Muscle of leg (tissue), 11 donors: Measurements from ENCODE around the gene MAGI2. TPM values are rescaled to one million over a fixed set of nuclear protein-coding genes. Genes with fewer than 3 reads are reported as not detected.
A peak's percentile ranks its signal among the peaks of the same experiment; 100 is the strongest.

Experiments used
- DNase-seq: peaks from one replicate; pipeline ENCODE4 v3.0.0; 2013
- H3K27ac ChIP-seq: one replicate; pipeline ENCODE4 v1.5.1; 2013; ENCODE audit warnings: mild to moderate bottlenecking, low read length, control low read depth
- H3K27me3 ChIP-seq: one replicate; pipeline ENCODE4 v1.6.1; 2013; ENCODE audit warnings: low read length; ENCODE audit not compliant: control insufficient read depth, insufficient read depth
- H3K36me3 ChIP-seq: one replicate; pipeline ENCODE4 v1.6.1; 2013; ENCODE audit warnings: low read length; ENCODE audit not compliant: control insufficient read depth, insufficient read depth
- H3K4me1 ChIP-seq: one replicate; pipeline ENCODE4 v1.6.1; 2013; ENCODE audit warnings: low read length; ENCODE audit not compliant: control insufficient read depth, insufficient read depth
- H3K4me3 ChIP-seq: one replicate; pipeline ENCODE4 v1.5.1; 2013; ENCODE audit warnings: low read length, control low read depth
- H3K9me3 ChIP-seq: replicated peaks from 2 replicates; pipeline ENCODE4 v1.6.1; 2013; ENCODE audit warnings: low read depth, low read length; ENCODE audit not compliant: control insufficient read depth
- WGBS: methylation state at CpG from one replicate; pipeline ENCODE4 v1.1.5; 2013; ENCODE audit warnings: missing lambda C conversion rate; ENCODE audit not compliant: insufficient coverage; 5-methylcytosine and 5-hydroxymethylcytosine counted together
- polyA plus RNA-seq, 8 donors: library from polyadenylated mRNA; unstranded; fragments of 120-200 nt; gene quantifications; one replicate each; pipeline versions ENCODE4 v1.2.1 to v1.2.3, GENCODE V29; 2013; ENCODE audit warnings: inconsistent platforms in 1 of 8, low replicate concordance in 1 of 8; ENCODE audit not compliant: insufficient read length in 8 of 8, insufficient read depth in 1 of 8
- total RNA-seq: library from RNA; stranded (reverse); fragments of 120-200 nt; gene quantifications from one replicate; pipeline ENCODE4 v1.2.4, GENCODE V29; 2013

Gene MAGI2
- total and polyA plus RNA-seq, 9 donors: 3.5 to 6.3 (median 5.2) TPM

DNA sequence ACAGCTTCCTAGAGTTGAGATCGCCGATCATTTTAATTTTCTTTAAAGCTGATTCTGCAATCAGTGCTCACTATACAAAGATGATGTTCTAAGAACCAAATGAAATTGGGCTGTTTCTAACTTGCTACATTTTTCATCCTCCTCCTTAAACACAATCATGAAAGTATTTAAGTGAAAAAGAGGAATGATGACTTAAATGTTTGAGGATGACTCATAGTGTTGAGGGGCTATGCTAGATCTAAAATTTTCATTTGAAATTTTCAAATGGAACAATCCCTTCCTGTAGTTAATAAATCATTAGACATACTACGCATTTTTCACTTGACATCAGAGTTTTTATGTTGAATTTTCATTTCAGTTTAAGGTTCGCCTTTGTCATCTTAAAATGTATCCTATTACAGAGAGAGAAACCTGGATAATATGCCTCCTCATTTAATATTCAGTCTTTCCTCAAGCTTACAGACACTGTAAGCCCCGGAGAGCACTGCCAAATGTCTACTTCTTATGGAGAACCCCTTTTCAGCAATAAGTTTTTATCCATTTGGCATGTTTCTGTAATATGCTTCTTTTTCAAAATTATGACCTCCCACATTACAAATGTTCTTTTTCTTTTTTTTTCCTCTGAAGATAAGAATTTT is 499.6 kb downstream of the MAGI2 start:
- Histone ChIP-seq H3K27ac (no peak overlapping the region), H3K4me3 (no peak overlapping the region), H3K27me3 (no peaks in the 10 kb centered on the region), H3K9me3 (no peaks in the 10 kb centered on the region), H3K36me3 (no peaks in the 10 kb centered on the region), H3K4me1 (no peaks in the 10 kb centered on the region)
- DNase-seq: peak; percentile 13
- WGBS: no CpG with 5 or more reads among the region's 5 CpGs

DNA sequence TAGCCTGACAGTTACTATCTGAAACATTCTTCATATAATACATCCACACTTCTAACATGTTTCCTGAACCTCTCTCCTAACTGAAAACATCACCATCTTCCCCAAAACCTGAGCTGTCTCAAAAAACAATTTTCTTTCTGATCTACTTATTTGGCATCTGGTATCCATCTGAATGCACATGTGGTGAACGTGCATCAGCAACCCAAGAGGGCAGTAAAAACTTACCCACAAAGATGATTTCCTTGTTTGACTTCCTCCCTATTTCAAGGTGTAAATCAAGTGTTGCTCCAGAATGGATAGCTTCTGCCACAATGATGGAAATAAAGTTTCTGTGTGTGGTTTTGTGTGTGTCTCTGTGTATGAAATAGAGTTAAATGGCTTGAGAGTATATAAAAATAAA is 500.4 kb downstream of the MAGI2 start:
- no peak for DNase-seq
- Histone ChIP-seq H3K27me3 (no peaks in the 10 kb centered on the region), H3K4me1 (no peaks in the 10 kb centered on the region), H3K36me3 (no peaks in the 10 kb centered on the region), H3K27ac (no peak overlapping the region), H3K4me3 (no peak overlapping the region), H3K9me3 (no peaks in the 10 kb centered on the region)
- 0% methylated on average over 1 of the region's 1 CpG for WGBS

DNA sequence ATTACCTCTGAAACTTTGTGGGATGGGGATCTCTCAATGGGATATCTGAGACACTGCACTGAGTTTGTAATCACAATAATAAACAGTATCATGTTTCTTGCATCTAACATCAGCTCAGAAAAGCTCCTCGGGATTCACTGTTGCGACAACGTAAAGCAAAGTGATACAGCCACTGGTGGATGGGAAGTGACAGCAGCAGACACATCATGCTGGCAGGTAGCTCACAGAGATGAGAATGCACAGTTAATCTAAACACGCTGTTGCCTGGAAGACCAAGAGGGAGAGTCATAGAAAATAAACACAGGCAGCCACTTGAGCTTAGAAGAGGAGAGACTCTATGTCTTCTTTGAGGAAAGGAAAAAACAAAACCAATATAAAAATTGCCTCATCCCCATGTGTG is 513.8 kb downstream of the MAGI2 start:
- Histone ChIP-seq H3K27ac (no peak overlapping the region), H3K27me3 (no peaks in the 10 kb centered on the region), H3K36me3 (no peaks in the 10 kb centered on the region), H3K9me3 (no peaks in the 10 kb centered on the region), H3K4me3 (no peak overlapping the region), H3K4me1 (no peaks in the 10 kb centered on the region)
- WGBS: 50% methylated on average over 2 of the region's 4 CpGs
- DNase-seq: no peak

DNA sequence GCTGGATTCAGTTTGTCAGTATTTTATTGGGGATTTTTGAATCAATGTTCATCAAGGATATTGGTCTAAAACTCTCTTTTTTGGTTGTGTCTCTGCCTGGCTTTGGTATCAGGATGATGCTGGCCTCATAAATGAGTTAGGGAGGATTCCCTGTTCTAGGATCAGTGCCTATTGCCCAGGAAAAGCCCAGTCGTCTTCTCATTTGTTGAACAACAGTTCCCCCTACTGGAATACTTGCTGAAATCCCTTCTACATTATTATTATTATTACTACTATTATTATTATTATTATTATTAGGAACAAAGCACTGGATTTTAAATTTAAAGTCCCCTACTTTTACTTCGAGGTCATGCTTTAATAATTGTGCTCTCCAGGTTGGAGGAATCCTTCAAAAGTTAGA is 528.9 kb downstream of the MAGI2 start:
- H3K4me1 ChIP-seq: no peaks in the 10 kb centered on the region
- no peak overlapping the region for H3K4me3 ChIP-seq
- DNase-seq: no peak
- H3K9me3 ChIP-seq: no peaks in the 10 kb centered on the region
- WGBS: no CpG with 5 or more reads among the region's 2 CpGs
- no peaks in the 10 kb centered on the region for H3K36me3 ChIP-seq
- no peaks in the 10 kb centered on the region for H3K27me3 ChIP-seq
- H3K27ac ChIP-seq: no peak overlapping the region

DNA sequence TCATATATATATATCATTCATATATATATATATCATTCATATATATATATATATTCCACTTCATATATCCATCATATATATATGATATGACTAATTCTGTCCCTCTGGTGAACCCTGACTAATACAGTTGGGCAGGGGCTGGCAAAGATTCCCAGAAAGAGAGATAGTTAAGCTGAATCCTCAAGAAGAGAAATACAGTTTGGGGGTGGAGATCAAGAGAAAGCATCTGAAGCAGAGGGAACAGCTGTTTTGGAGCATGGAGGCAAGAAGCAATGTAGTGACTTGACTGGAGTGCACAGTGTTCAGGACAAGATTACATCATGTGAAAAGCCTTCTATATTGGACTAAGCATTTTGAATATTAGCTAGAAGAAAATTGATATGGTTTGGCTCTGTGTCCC is 540.7 kb downstream of the MAGI2 start:
- Histone ChIP-seq H3K4me3 (no peak overlapping the region), H3K36me3 (no peaks in the 10 kb centered on the region), H3K27ac (no peak overlapping the region), H3K9me3 (no peaks in the 10 kb centered on the region), H3K27me3 (no peaks in the 10 kb centered on the region), H3K4me1 (no peaks in the 10 kb centered on the region)
- peak; percentile 25 for DNase-seq

DNA sequence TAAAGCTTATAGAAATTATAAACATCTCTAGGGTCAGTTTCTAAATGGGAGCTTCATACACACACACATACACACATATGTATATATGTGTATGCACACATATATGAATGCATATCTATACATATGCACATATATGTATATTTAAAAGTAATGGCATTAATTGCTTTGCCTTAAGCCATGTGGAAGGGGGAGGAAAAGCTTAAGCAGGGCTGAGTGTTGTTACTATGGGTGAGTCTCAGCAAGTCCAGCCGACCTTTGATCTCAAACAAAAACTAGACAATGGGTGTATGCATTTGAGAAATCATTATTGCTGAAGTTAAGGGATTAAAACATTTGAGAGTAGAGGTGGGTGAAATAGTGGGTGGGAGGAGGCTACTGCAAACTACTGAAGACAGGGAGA is 546.7 kb downstream of the MAGI2 start:
- Histone ChIP-seq H3K9me3 (no peaks in the 10 kb centered on the region), H3K27ac (no peak overlapping the region), H3K36me3 (no peaks in the 10 kb centered on the region), H3K4me1 (no peaks in the 10 kb centered on the region), H3K27me3 (no peaks in the 10 kb centered on the region), H3K4me3 (no peak overlapping the region)
- DNase-seq: no peak
- 100% methylated on average over 1 of the region's 1 CpG for WGBS

DNA sequence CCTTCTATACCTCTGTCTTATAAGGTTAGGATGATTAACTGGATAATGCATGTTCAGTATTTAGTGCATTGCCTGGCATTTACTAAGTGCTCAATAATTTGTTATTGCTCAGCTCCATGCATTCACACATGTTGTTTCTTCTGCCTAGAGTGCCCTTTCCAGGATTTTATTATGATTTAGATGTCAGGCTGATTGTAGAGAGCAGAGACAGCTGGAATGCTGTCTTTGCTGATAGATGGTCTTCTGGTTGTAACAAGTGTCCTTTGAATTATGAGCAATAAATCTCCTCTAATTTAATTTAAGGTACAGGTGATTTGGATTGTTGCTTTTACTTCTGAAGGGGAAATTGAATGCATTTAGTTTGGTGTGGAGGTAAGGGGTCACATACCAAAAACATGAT is 548.0 kb downstream of the MAGI2 start:
- Histone ChIP-seq H3K4me1 (no peaks in the 10 kb centered on the region), H3K36me3 (no peaks in the 10 kb centered on the region), H3K9me3 (no peaks in the 10 kb centered on the region), H3K27ac (no peak overlapping the region), H3K4me3 (no peak overlapping the region), H3K27me3 (no peaks in the 10 kb centered on the region)
- no peak for DNase-seq

DNA sequence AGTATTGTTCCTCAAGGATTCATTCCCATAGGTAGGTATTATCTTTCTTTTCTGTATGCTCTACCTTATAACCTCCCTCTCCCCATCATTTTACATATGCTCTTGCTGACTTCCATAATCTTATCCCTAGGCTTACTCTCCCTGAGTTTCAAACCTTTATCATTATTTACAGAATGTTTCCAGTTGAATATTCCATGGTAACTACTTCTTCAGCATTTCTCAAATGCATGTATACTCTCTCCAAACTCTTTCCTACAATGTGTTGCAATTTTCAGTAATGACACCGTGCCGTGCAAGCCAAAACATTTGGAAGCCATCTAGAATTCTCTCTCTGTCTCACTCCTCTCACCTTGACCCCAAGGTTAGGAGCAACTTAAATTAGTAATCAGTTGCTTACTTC is 548.5 kb downstream of the MAGI2 start:
- no peaks in the 10 kb centered on the region for H3K27me3 ChIP-seq
- no peaks in the 10 kb centered on the region for H3K36me3 ChIP-seq
- 20% methylated on average over 2 of the region's 2 CpGs for WGBS

DNA sequence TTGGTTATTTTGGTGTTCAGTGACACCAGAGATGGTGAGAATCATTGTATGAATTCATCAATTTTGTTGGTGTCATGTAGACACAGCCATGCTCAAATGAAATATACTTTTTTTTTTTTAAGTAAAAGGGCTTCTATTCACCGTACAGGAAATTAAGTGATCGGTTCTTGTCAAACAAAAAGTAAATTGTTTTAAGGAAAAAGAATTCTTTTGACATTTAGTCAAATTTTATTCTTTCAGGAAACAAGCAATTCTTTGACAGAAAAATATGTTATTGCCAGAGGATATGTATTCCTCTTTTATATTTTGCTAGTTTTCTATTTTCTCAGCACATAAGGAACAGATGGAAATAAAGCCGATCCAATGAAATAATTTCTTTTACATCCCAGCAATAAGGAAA is 551.9 kb downstream of the MAGI2 start:
- H3K4me1 ChIP-seq: no peaks in the 10 kb centered on the region
- H3K9me3 ChIP-seq: no peaks in the 10 kb centered on the region
- H3K27me3 ChIP-seq: no peaks in the 10 kb centered on the region
- no peak overlapping the region for H3K27ac ChIP-seq
- no peak for DNase-seq
- no peak overlapping the region for H3K4me3 ChIP-seq
- no peaks in the 10 kb centered on the region for H3K36me3 ChIP-seq
- WGBS: no CpG with 5 or more reads among the region's 3 CpGs

More for the DNA sequence above, 548.5 kb downstream of the MAGI2 start:
- Histone ChIP-seq H3K9me3 (no peaks in the 10 kb centered on the region), H3K4me3 (no peak overlapping the region), H3K4me1 (no peaks in the 10 kb centered on the region), H3K27ac (no peak overlapping the region)
- no peak for DNase-seq

DNA sequence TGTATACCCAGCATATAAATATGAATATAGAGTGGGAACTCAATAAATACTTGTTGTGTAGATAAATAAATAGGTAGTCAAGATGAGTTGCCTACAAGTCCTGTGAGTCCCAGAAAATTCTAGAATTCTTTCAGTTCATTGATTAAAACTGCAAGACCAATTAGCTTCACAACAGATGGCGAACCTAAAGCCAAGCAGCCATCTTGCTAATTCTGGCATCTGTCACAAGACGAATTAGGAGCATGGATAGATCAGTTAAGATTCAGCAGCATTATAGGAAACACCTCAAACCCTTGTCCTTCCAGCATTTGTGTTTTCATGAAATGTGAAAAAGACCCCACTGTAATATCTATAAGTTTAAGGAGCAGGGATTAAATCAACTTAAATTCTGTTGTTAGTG is 552.7 kb downstream of the MAGI2 start:
- H3K9me3 ChIP-seq: no peaks in the 10 kb centered on the region
- H3K27me3 ChIP-seq: no peaks in the 10 kb centered on the region
- H3K4me3 ChIP-seq: no peak overlapping the region
- H3K36me3 ChIP-seq: no peaks in the 10 kb centered on the region
- no peaks in the 10 kb centered on the region for H3K4me1 ChIP-seq
- WGBS: no CpG with 5 or more reads among the region's 2 CpGs
- DNase-seq: no peak
- no peak overlapping the region for H3K27ac ChIP-seq

DNA sequence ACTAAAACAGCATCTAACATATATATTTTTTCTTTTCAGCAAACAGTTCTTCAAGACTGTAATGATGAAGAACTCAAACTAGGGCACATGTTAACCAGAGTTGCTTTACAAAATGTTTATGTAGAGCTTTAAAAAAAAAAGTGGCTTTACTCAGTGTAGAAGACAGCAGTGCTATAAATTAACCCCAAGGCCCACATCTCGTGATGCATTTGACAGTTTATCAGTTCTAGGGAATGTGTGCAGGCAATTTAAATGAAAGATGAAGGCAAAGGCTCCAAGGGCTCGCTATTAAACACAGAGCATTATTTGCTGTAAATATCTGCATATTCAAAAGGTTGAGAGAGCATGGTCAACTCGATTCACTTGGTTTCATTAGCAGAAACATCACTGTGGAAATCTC is 558.1 kb downstream of the MAGI2 start:
- H3K4me3 ChIP-seq: no peak overlapping the region
- DNase-seq: no peak
- no peak overlapping the region for H3K27ac ChIP-seq
- no peaks in the 10 kb centered on the region for H3K9me3 ChIP-seq
- 50% methylated on average over 1 of the region's 3 CpGs for WGBS
- H3K36me3 ChIP-seq: no peaks in the 10 kb centered on the region
- no peaks in the 10 kb centered on the region for H3K27me3 ChIP-seq
- no peaks in the 10 kb centered on the region for H3K4me1 ChIP-seq
